KBM-7 (cell line): ENCODE results near the gene CSNK2A2.
A peak's percentile ranks its signal among the peaks of the same experiment; 100 is the strongest.

ENCODE experiments used
- DNase-seq: peaks from one replicate; pipeline ENCODE4 v3.0.0-alpha.2; 2015
- in situ Hi-C: fragments of 300-500 bp; cut with MboI; formaldehyde crosslinking; loops from 2 replicates; pipeline ENCODE4 v1.14.3; 2020; ENCODE audit warnings: low sequenced_read_pairs, low pct_unique_long_range_greater_than_20kb, mixed read lengths

CSNK2A2 gene

DNA sequence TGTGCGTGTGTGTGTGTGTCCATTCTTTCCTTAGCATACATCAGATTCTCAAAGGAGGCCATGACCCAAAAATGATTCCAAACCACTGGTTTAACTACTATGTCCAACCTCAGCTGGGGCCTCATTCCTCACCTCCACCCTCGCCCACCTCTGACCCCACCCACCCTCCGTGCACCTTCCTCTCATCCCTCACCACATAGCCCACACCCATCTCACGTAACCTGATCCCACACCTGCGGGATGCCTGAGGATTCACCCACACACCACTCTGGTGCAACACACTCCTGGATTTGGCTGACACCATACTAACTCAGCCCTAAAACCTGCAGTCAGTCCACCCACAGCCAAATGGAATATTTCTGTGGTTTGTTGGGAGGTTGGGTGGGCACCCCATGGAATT is 3.3 kb upstream of the CSNK2A2 start:
- in situ Hi-C loops, result no loop called here
- no peak for DNase-seq

DNA sequence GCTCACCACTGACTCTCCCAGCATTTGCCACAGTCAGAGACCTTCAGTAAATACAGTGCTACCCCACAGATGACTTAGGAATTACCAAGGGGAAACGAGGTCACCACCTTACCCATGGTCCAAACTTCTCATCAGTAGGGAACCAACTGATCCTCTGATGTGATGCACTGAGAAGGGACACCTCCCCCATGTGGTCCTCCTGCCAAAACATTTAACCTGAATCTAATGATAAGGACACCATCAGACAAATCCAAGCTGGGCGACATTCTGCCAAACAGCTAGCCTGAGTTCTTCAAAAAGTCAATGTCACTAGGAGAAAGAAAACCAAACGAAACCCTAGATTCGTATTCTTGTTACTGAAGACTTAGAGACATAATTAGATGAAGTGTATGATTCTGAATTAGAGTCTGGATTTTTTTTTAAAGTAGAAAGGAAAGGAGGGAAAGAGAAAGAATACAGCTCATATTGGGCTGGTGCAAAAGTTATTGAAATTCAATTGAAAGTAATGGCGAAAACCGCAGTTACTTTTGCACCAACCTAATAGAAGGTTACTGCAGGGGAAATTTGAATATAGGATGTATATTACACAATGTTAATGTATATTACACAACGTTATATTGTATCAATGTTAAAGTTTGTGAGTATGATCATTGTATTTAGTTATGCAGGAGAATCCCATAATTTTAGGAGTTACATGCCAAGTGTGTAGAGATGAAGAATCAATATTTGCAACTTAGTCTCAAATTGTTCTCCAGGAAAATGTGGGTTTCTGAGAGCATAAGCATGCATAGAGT is 2.3 kb upstream of the CSNK2A2 start:
- DNase-seq, result no peak
- in situ Hi-C loops, result no loop called here

DNA sequence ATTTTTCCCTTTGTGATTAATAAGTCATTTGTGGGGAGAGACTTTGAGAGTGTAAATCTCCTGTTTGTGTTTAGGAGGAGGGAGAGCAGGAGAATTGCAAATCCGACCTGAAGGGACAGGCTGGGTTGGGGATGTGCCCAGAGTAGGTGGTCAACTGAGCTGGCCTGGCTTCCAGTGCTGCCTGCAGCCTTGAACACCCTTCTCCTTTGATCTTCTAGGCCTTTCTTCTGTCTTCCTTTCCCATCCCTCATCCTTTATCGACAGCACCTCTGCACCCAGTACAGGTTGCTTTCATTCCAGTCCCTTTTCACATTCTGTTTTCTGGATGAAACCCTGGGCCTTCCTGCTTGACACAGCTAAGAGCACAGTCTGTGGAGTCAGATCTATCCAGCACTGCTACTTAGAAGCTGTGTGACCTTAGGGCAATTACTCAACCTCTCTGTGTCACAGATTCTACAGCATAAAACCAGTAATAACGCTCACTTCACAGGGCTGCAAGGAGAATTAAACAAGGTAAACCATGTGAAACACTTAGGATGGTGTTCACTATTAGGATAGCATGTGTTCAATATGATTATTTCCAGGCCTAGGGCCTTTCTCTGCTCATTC is 1.0 kb upstream of the CSNK2A2 start:
- in situ Hi-C loops, result no loop called here
- DNase-seq, result no peak

DNA sequence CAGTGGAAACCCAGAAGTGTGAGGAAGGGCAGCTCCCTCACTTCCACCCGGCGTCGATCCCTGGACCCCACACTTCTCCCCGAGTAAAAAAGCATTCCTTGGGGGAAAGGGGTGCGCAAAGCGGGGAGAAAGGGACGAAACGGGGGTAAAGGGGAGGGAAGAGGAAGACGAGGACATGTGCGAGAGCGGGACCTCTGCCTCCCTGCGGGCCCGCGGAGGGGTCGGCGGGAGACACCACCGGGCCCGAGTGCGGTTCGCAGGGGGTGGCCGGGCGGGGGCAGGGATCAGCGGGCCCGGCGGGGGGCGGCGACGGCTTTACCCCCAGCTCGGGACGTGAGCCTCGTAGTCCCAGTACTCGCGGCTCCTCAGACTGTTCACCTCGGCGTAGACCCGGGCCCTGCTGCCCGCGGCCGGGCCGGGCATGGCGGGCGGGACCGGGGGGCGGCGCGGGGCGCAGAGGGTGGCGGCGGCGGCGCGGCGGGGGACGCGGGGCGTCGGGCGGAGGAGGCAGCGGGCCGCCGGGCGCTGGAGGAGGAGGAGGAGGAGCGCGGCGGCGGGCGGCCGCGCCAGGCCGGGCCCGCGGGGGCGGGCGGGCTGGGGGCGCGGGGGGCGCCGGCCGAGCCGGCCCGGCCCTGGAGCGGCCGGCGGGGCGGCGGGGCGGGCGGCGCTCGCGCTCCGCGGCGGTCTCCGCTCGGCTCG is 443 bp downstream of the CSNK2A2 start:
- in situ Hi-C loops, result no loop called here
- peak; percentile 27 for DNase-seq

DNA sequence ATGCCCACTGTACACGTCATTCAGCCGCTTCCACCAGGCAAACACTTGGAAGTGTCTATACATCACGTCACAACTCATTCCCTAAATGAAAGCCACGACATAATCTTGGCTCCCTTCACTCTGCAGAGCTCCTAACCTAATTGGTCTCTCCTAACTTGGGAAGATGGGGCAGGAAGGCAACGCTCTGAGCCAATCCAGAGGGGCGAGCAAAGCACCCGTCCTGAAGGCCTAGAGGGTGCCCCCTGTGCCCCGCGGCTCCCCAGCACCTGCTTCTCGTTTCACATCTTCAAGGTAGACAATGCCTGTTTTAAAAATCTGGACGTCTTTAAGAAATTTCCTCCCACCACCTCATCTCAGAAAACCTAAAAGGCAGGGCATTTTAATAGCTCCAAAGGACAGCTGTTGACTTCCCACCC is 1.0 kb downstream of the CSNK2A2 start:
- in situ Hi-C loops, result no loop called here
- peak; percentile 19 for DNase-seq

DNA sequence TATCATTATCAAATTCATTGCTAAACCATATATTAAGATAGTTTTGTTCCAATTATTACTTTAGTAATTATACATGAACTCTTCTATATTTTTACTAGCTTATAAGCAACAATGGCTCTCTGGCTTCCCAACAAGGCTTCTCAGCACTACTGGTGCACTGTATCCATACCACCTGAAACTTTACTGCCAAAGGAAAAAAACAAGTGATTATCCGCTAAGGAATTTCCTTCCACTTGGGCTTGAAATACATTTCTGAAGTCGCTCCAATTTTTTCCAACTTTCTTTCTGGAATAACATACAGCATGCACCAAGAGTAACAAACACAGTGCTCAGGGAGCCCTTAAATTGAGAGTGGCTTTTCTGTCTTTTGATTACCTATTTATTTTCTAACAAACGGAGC is 2.1 kb downstream of the CSNK2A2 start:
- in situ Hi-C loops, result no loop called here
- no peak for DNase-seq

DNA sequence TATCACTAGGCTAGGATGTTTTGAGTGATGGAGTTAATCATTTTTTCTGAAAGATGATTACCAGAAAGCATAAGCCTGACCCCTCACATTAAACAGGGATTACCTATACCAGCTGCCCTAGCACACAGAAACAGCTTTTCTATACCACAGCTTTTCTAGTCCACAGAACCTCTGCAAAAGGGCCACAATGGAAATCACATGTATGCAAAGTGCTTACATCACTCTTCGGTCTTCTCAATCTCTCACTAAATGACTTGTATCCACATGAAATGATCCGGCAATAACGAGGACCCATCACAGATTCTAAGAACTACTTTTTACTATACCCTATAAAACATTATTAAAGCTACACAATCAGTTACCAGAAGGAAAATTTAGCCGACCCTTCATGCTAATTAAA is 2.6 kb downstream of the CSNK2A2 start:
- DNase-seq, result no peak
- in situ Hi-C loops, result no loop called here

DNA sequence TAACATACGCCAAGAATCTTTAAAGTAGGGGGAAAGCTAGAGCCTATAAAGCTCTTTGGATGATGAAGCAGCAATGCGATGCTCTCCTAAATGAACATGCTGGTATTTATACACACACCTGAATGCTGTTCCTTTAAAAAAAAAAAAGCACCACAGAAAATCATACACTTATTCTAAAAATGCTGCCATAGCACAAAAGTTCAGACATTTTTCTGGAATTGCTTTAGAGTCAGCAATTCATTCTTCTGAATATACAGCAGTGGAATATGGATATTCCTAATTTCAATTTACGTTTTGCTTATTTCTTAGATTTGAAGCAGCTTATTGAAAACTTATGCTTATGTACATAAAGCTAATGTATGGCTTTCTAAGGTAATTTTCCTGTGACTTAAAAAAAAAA is 3.1 kb downstream of the CSNK2A2 start:
- in situ Hi-C loops, result no loop called here
- DNase-seq, result no peak

DNA sequence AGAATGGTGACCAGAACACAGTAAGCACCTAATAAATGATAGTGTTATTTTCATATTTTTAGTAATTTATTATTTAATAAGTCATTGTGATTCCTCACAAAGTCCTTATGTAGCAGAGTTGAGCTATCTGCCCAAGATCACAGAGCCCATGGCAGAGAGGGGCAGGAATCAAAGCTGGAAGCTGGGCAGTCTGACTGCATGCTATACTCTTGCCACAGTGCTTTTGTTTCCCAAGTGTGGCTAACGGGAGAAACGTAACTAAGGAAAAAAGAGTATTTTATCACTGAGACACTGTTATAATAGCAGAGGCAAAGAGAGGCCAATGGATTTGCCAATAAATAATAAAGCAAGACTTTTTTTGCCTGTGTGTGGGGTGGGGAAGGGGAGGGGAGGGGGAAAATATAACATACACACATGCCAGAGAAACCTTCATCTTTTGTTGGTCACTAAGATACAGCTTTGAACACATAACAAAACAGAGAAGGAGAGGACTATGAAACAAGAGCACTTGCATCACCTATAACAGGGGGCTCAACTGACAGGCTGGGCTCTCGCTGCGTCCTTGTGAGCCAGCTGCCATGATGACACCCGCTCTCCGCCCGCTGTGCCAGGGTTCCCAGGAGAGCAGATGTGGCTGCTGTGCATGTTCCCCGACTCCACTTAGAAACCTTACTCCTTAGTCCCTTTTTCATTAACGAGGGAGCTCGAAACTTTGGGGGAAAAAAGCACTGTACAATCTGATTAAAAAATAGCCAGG is 10.1 kb downstream of the CSNK2A2 start:
- DNase-seq, result no peak

DNA sequence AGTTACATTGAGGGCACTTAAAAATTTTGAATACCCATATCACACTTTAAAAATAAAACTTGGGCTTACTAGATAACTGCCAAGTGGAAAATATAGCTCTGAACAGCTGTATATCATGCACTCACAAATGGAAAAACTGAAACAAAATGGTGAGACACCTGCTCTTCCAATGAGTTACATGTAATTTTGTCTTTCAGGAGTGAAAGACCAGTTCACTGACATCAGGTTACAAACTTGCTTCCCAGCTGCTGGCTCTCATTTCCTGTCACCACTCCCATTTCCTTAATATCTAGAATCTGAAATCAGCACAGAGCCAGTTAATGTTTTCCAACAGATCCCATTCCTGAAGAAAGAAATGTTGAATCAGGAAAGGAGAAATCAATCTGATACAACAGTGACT is 10.8 kb downstream of the CSNK2A2 start:
- in situ Hi-C loops, result no loop called here
- DNase-seq, result no peak

More for the DNA sequence above, 10.1 kb downstream of the CSNK2A2 start:
- in situ Hi-C loops, result no loop called here

DNA sequence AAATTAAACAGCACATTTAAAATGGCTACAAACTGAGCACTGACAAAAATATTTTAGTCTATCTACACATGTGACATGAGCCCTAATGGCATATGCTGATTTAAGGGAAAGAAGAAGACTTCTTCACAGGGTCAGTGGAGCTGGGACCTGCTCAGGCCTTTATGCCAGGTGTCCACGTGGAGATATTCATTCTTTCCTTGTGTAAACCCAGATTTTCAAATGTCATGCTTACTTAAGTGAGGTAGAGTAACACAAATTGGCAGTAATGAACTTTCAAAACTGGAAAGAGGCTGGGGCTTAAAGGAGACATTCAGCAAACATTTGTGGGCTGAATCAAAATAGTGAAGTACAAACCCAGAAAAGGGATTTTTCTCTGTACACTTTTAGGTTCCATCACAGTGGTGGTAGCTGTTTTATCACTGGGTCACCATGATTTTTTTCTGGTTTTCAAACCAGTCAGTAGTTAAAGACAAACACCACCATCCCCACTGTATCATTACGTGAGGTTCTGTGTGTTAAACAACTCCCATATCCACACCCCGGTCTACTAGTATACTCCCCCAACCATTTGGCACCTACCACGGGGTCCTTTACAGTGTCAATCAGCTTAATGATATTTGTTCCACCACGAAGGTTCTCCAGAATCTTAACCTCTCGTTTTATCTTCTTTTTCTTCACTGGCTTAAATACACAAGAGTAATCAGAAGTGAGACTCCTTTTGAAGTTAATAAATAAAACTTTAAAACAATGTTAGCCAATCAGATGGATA is 11.5 kb downstream of the CSNK2A2 start:
- no peak for DNase-seq
- in situ Hi-C loops, result no loop called here

DNA sequence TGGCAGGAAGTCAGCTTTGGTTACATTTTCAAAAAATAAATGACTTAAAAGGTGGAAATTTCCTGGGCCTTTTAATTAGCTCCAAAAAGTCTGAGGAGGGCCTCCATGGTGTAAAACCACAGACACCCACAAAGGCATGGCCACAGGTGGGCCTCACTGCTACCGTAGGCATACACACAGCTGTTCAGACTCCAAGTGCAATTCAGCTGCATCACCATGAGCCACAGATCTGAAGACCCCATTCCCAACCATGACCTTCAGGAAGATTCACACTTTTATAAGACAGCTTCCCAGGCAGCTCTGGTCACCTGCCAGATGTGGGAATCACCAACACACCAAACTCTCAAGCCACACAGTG is 20.6 kb downstream of the CSNK2A2 start:
- in situ Hi-C loops, result no loop called here
- DNase-seq, result no peak

DNA sequence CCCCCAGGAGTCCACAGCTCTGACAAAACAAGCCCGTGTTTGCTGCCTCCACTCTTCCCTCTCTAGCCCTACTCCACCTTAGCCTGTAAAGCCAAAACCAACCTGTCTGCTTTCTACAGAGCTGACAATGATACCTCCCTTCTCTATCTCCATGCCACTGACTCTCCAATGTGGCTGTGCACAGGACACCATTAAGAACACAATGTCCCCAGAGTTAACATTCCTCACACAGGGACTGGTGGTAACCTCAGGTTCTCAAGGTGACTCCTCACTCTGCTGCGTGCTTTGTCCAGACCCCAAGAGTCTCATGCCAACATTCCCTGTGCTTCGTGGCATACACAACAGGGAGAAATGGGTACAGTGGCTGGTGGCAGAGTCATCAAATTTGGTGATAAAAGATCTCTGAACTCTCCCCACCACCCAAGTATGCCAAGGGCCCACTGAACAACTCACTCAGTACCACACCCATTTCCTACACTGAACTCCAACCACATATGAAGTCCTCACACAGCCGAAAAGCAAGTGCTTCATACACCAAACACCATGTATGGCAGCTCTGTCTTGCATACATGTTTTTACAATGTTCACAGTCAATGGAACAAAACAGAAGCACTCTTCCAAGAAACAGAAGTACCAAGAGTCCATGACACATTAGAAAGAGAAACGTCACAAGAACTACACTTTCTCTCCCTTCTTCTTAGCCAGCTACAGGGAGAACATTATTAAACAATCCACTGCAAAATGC is 21.1 kb downstream of the CSNK2A2 start:
- in situ Hi-C loops, result no loop called here
- DNase-seq, result no peak

DNA sequence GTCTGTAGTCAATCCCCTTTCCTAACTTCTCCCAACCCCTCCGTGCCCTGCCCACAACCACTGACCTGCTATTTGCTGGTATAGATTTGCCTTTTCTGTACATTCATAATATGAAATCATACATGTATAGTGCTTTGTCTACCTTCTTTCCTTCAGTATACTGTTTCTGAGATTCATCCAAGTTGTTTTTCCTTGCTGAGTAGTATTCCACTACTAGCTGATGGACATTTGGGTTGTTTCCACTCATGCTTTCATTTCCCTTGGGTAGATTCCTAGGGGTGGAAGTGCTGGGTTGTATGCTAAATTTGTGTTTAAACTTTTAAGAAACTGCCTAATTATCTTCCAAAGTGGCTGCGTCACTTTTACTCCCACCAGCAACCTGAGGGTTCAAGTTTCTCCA is 27.7 kb downstream of the CSNK2A2 start:
- no peak for DNase-seq
- in situ Hi-C loops, result no loop called here

DNA sequence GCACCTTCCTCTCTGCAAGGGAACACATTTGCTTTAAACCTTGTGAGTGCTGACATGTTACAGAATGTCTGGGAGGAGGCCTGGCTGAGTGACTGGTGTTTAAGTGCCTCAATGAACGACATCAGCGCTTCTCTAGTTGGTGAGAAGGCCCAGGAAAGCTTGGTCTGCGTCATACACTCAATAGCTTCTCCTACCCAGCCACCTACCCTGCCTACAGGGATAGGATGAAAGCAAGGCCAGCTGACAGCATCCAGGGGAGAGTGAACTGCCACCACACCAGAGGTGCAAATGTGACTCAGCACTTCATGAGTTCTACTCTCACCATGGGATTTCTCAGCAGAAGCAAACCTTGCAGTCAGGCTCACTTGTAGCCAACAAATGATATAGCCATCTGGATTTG is 37.1 kb downstream of the CSNK2A2 start:
- in situ Hi-C loops, result no loop called here

DNA sequence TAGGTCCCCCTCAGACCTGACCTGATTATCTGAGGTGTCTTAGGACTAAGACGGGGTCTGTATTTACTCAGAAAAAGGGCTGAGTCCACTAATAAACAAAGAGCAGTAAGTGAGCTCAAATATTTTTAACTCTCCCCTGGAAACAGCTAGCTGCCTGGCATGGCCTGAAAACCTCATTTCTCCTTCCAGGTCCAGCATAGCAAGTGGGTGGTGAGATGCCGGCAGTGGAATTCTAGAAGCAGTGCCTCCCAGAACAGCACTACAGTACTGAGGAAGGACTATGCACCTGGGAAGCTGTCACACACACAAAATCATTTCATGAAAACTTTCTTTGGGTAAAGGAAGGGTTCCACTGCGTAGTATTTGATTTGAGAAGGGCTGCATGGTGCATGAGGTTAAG is 39.2 kb downstream of the CSNK2A2 start:
- DNase-seq, result no peak
- in situ Hi-C loops, result no loop called here

More for the DNA sequence above, 37.1 kb downstream of the CSNK2A2 start:
- no peak for DNase-seq

DNA sequence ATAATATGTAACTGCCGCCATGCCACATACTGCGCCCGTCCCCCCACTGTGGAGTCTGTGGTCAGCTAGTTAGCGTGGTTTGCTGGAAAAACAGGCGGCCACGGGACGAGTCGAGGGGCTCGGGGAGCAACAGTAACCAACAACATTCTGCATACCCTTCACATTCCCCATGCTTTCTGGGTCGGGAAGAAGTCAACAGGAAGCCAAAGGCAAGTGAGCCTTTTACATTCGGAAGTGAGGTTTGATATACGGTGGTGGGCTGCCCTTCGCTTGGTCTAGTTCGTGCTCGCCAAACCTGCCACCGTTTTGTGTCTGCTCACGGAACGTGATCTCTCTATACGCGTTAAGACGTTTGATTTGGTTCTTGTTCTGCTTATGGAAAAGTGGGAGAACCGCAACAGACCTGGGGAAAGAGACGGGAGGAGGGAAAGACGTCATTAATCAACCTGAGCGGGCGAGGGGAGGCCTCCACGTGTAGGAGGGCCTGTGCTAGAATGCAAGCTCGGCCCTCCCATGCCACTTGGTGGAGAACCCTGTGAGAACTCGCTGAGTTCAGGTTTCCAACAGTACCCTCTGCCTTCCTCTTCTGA is 39.9 kb downstream of the CSNK2A2 start:
- no peak for DNase-seq
- in situ Hi-C loops, result no loop called here

DNA sequence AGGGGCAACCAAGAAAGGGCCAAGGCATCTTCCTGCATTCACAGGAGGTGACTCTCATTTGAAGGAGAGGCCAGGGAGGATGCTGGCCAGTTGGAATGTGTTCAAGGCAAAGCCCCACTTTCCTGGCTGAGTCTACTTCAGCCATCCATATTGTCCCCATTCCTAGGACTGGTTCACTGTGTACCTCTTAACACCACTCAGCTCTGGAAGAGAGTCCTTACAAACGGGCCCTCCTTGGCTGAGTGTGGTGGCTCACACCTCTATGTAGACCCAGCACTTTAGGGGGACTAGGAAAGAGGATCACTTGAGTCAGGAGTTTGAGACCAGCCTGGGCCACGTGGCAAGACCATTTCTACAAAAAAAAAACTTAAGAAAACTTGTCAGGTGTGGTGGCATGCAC is 40.7 kb downstream of the CSNK2A2 start:
- no peak for DNase-seq
- in situ Hi-C loops, result no loop called here
